Spinal cord (tissue), 10 donors: Measurements from ENCODE around the gene BTF3. TPM values are rescaled to one million over a fixed set of nuclear protein-coding genes. Genes with fewer than 3 reads are reported as not detected.
A peak's percentile ranks its signal among the peaks of the same experiment; 100 is the strongest.

ENCODE experiments used
- DNase-seq, 6 donors: peaks; one replicate each; pipeline versions ENCODE4 v3.0.0 to v3.0.0-alpha.2; 2013 to 2015; ENCODE audit warnings: low spot score in 6 of 6, low read depth in 4 of 6
- H3K27ac ChIP-seq: one replicate; pipeline ENCODE4 v1.5.1; 2013; ENCODE audit warnings: low read depth, low read length, control low read depth
- H3K27me3 ChIP-seq: one replicate; pipeline ENCODE4 v1.6.1; 2013; ENCODE audit warnings: low read length; ENCODE audit not compliant: control insufficient read depth, insufficient read depth
- H3K36me3 ChIP-seq: one replicate; pipeline ENCODE4 v1.6.1; 2013; ENCODE audit warnings: low read length; ENCODE audit not compliant: control insufficient read depth, insufficient read depth
- H3K4me1 ChIP-seq: one replicate; pipeline ENCODE4 v1.6.1; 2013; ENCODE audit warnings: low read length; ENCODE audit not compliant: control insufficient read depth, insufficient read depth
- H3K4me3 ChIP-seq: one replicate; pipeline ENCODE4 v1.5.1; 2013; ENCODE audit warnings: low read depth, low read length, control low read depth
- H3K9me3 ChIP-seq: one replicate; pipeline ENCODE4 v1.6.1; 2013; ENCODE audit warnings: low read length; ENCODE audit not compliant: control insufficient read depth, insufficient read depth
- WGBS: methylation state at CpG from one replicate; pipeline ENCODE4 v1.1.5; 2013; ENCODE audit warnings: missing lambda C conversion rate; ENCODE audit not compliant: insufficient coverage; 5-methylcytosine and 5-hydroxymethylcytosine counted together
- long read RNA-seq, 4 donors: transcript quantifications; one replicate each; lab custom pipeline, GENCODE V29; 2026
- polyA plus RNA-seq, 2 donors: library from polyadenylated mRNA; unstranded; fragments of 120-200 nt; gene quantifications; one replicate each; pipeline ENCODE4 v1.2.1, GENCODE V29; 2013; ENCODE audit not compliant: insufficient read length in 2 of 2
- total RNA-seq, 2 donors: library from RNA; depleted of rRNA in 1 of 2; stranded (reverse); fragments of 120-200 nt in 1 of 2; fragments of >200 nt in 1 of 2; gene quantifications; one replicate each; pipeline versions ENCODE4 v1.2.3 to v1.2.4, GENCODE V29; 2013 to 2014
- donor health status: healthy.

BTF3 gene
- total RNA-seq (100 to 1,000 TPM; 189 to 281 TPM), polyA plus RNA-seq (100 to 1,000 TPM; 539 to 561 TPM)
- long read RNA-seq, donor 1, transcript BTF3-202 (6 exons, 1,237 nt) = minor isoform, 21 of 292 reads
- long read RNA-seq, donor 1, transcript BTF3-201 (6 exons, 897 nt) = major isoform, 175 of 292 reads
- long read RNA-seq, donor 1, partial matches to known transcripts = 62 of 292 reads
- long read RNA-seq, donor 1, other reads (novel, unspliced or antisense) = 31 of 292 reads
- long read RNA-seq, donor 2, transcript BTF3-201 (6 exons, 897 nt) = major isoform, 84 of 134 reads
- long read RNA-seq, donor 2, transcript BTF3-202 (6 exons, 1,237 nt) = minor isoform, 7 of 134 reads
- long read RNA-seq, donor 2, partial matches to known transcripts = 26 of 134 reads
- long read RNA-seq, donor 2, other reads (novel, unspliced or antisense) = 15 of 134 reads
- long read RNA-seq, donor 3, transcript BTF3-202 (6 exons, 1,237 nt) = minor isoform, 8 of 220 reads
- long read RNA-seq, donor 3, transcript BTF3-201 (6 exons, 897 nt) = major isoform, 128 of 220 reads
- long read RNA-seq, donor 3, partial matches to known transcripts = 56 of 220 reads
- long read RNA-seq, donor 3, other reads (novel, unspliced or antisense) = 24 of 220 reads
- long read RNA-seq, donor 4, transcript BTF3-202 (6 exons, 1,237 nt) = minor isoform, 40 of 730 reads
- long read RNA-seq, donor 4, transcript BTF3-201 (6 exons, 897 nt) = major isoform, 445 of 730 reads
- long read RNA-seq, donor 4, partial matches to known transcripts = 151 of 730 reads
- long read RNA-seq, donor 4, other reads (novel, unspliced or antisense) = 91 of 730 reads

GRCh38 chr5:73498057-73498992 is at the start of gene BTF3:
Gene BTF3, plus strand, starts transcription at chr5:73498442. Its CDS starts 226 bp downstream, at chr5:73498668.
- H3K9me3 ChIP-seq = no peaks in the 10 kb centered on the region
- DNase-seq = peak; percentile 94 to 99 (median 95)
- H3K4me3 ChIP-seq = peak within 1 kb of the TSS; percentile 99
- peaks cover 13% of the 10 kb centered on the region for H3K36me3 ChIP-seq
- peak within 1 kb of the TSS; percentile 98 for H3K27ac ChIP-seq
- no peaks in the 10 kb centered on the region for H3K27me3 ChIP-seq
- H3K4me1 ChIP-seq = peaks cover 5% of the 10 kb centered on the region
- under 1% methylated on average over 62 of the region's 67 CpGs for WGBS

GRCh38 chr5:73448463-73449136 is 49.6 kb upstream of the BTF3 start, which contains the start of gene FOXD1:
Gene FOXD1, minus strand, starts transcription at chr5:73448777. Its CDS starts 415 bp downstream, at chr5:73448362.
- H3K4me1 ChIP-seq = peaks cover 35% of the 10 kb centered on the region
- no peak within 1 kb of the TSS for H3K27ac ChIP-seq
- no peaks in the 10 kb centered on the region for H3K36me3 ChIP-seq
- H3K27me3 ChIP-seq = peaks cover 88% of the 10 kb centered on the region
- peak in 2 of 6 donors; percentile 70 to 90 for DNase-seq
- H3K9me3 ChIP-seq = no peaks in the 10 kb centered on the region
- peak within 1 kb of the TSS; percentile 45 for H3K4me3 ChIP-seq
- 0% methylated on average over 59 of the region's 59 CpGs for WGBS

GRCh38 chr5:73450137-73450536 is 48.1 kb upstream of the BTF3 start:
- H3K4me1 ChIP-seq = peaks cover 30% of the 10 kb centered on the region
- peak in 2 of 6 donors; percentile 22 to 32 for DNase-seq
- H3K9me3 ChIP-seq = no peaks in the 10 kb centered on the region
- no peak overlapping the region for H3K4me3 ChIP-seq
- WGBS = 23% methylated on average over 4 of the region's 7 CpGs
- peaks cover 84% of the 10 kb centered on the region for H3K27me3 ChIP-seq
- no peak overlapping the region for H3K27ac ChIP-seq
- no peaks in the 10 kb centered on the region for H3K36me3 ChIP-seq

GRCh38 chr5:73450672-73451223 is 47.5 kb upstream of the BTF3 start:
- H3K27me3 ChIP-seq = peaks cover 78% of the 10 kb centered on the region
- peak overlapping the region; percentile 36 for H3K4me3 ChIP-seq
- H3K27ac ChIP-seq = no peak overlapping the region
- H3K4me1 ChIP-seq = peaks cover 30% of the 10 kb centered on the region
- H3K36me3 ChIP-seq = no peaks in the 10 kb centered on the region
- no peaks in the 10 kb centered on the region for H3K9me3 ChIP-seq
- WGBS = 2% methylated on average over 25 of the region's 27 CpGs
- peak in 2 of 6 donors; percentile 34 to 58 for DNase-seq

GRCh38 chr5:73451224-73452130 is 46.8 kb upstream of the BTF3 start:
- Histone ChIP-seq H3K36me3 (no peaks in the 10 kb centered on the region), H3K27ac (no peak overlapping the region), H3K4me3 (peak overlapping the region; percentile 36), H3K4me1 (peaks cover 28% of the 10 kb centered on the region), H3K9me3 (no peaks in the 10 kb centered on the region), H3K27me3 (peaks cover 71% of the 10 kb centered on the region)
- WGBS = 2% methylated on average over 65 of the region's 70 CpGs
- DNase-seq = peak in 1 of 6 donors; percentile 75

- Histone ChIP-seq H3K36me3 (no peaks in the 10 kb centered on the region), H3K9me3 (no peaks in the 10 kb centered on the region), H3K27me3 (peaks cover 66% of the 10 kb centered on the region), H3K27ac (no peak overlapping the region), H3K4me3 (no peak overlapping the region), H3K4me1 (peaks cover 24% of the 10 kb centered on the region)
- DNase-seq = no peak
- 74% methylated on average over 3 of the region's 6 CpGs for WGBS
These were observed 46.0 kb upstream of the BTF3 start for GRCh38 chr5:73452215-73452614.

GRCh38 chr5:73454379-73455036 is 43.7 kb upstream of the BTF3 start:
- WGBS = 34% methylated on average over 2 of the region's 6 CpGs
- Histone ChIP-seq H3K27ac (no peak overlapping the region), H3K36me3 (no peaks in the 10 kb centered on the region), H3K4me3 (no peak overlapping the region), H3K9me3 (no peaks in the 10 kb centered on the region), H3K4me1 (peaks cover 13% of the 10 kb centered on the region), H3K27me3 (peaks cover 55% of the 10 kb centered on the region)
- peak in 2 of 6 donors; percentile 67 to 78 for DNase-seq
